Stimulated activated CD4-positive, alpha-beta T cell treated with anti-CD3 and anti-CD28 coated beads, Interleukin-1b, Interleukin-23, amount 100 ng/mL, for 24 hours (primary cell): ENCODE results near the gene NEO1.

ENCODE experiments used
- DNase-seq, 4 experiments: peaks; one replicate each; pipeline ENCODE4 v3.0.0-alpha.2; 2020; ENCODE audit warnings: low read depth in 4 of 4, low spot score in 1 of 4

Gene NEO1

GRCh38 chr15:73030122-73030679, 22.1 kb upstream of the NEO1 start:
- no peak for DNase-seq

DNA sequence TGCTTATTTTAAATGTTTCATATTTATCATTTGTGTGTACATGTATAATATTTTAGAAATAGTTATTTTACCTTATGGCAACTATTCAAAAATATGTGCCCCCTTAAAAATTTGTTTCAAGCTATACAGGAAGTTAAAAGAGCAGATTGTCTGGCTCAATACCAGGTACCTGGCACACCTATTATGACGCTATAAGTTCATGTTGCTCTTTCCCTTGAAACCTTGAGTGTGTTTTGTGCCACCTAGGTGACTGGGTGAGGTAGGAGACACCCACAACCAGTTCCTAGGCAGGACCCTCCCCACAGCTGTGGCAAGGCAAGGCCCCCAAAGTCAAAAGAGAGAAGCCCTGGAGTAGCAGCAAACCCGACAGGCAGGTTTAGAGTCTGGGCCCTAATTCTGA, 20.6 kb upstream of the NEO1 start:
- no peak for DNase-seq

DNA sequence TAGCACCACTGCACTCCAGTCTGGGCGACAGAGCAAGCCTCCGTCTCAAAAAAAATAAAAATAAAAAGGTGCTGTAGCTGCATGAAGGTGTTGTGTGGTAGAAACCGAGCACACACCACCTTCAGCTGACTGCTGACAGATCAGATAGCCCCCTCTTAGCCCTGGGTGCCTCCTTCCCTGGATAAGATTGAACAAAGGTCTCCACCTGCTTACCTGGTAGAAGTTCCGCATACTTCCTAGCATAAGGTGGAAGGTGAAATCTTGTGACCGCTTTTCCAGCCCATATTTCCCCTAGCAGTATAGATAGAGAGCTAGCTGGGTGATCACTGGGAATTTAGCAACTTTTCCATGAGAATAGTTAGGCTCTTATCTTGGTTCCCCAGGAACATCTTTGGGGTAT, 18.7 kb upstream of the NEO1 start:
- DNase-seq, result no peak

GRCh38 chr15:73034221-73034620, 18.0 kb upstream of the NEO1 start:
- no peak for DNase-seq

DNA sequence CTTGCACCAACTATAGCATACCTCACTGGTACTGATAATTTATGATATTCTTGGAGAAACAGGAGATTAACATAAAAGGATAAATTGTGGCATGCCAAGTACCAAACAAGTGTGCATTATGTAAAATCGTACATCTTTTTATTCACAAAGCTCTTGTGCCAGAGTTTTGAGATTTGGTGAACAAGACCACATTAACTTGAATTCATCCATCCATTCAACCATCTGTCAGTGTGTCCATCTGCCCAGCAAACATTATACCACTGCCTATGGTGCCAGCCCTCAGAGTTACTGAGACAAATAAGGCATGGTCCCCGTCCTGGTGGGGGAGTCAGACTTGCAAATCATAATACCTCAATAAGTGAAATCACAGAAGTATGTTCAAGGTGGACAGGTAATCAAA, 17.0 kb upstream of the NEO1 start:
- no peak for DNase-seq

DNA sequence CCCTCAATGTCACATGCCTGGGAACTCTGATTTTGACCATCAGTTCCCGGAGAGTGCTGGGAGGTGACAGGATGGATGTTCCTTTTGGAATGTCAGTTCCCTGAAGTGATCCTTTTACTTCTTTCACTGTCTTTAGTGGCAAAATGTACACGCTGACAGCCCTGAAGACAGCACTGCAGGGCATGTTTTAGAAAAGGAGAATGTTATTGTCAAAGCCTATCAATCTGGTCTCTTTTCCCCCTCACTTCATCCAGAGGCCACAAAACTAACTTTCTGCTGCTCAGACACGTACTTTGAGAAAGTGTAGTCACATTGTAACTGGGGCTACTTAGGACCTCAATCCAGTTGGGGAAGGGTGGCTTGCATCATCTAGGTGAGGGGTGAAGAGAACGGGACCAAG, 14.0 kb upstream of the NEO1 start:
- no peak for DNase-seq

- no peak for DNase-seq
Measured at GRCh38 chr15:73046073-73046472, 6.2 kb upstream of the NEO1 start.

GRCh38 chr15:73047882-73048281, 4.4 kb upstream of the NEO1 start:
- no peak for DNase-seq

- no peak for DNase-seq
Measured at GRCh38 chr15:73048624-73049295, 3.5 kb upstream of the NEO1 start.

GRCh38 chr15:73049564-73050215, 2.6 kb upstream of the NEO1 start:
- no peak for DNase-seq

DNA sequence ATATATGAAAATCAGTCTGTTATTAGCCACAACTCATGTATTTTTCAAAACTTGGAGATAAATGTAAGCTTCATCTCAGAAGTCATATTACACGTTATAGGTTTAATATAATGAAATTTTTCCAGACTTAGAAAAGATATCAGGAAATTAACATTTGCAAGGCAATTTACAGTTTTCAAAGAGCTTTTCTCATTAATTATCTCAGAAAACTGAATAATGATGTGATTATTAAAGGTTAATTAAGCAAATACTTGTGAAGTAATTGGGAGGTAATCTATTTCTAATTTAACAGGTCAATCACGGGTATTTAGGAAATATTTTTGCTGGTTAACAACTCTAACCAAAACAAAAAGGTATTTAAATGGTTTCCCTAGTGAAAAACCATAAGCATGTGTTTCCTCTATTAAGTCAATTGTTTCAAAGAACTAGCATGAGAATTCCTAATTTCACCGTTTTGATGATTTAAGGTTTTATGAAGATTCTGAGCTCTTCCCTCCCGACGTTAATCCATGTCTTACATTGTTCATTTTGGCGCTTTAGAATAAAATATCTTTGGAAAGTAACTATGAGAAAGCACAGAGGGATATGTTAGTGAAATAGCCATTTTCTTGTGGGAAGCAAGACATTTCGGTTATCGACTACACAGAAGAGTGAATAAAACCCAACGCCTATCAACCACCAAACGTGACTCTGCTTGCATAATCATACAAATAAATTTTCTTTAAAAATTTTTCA, 1.5 kb upstream of the NEO1 start:
- DNase-seq, result no peak

DNA sequence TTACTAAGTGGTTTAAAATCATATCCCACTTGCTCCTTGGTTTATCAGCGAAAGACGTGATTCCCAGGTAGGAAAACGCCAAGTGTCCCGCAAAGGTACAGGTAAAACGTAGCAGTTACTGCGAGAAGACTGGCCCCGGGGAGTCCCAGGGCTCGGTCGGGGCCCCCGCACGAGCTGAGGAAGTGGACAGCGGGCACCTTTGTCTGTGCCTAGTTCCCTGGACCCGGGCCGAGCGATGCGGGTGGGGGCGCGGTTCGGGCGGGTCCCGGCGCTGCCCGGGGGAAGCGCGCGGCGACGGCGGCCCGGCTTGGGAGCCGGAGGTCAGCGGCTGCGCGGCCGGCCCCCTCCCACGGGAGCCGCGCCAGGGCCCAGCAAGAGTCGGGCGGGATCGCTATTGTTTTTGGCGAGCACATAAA, 864 bp upstream of the NEO1 start:
- DNase-seq, result peak in 1 of 4 experiments; percentile 0

DNA sequence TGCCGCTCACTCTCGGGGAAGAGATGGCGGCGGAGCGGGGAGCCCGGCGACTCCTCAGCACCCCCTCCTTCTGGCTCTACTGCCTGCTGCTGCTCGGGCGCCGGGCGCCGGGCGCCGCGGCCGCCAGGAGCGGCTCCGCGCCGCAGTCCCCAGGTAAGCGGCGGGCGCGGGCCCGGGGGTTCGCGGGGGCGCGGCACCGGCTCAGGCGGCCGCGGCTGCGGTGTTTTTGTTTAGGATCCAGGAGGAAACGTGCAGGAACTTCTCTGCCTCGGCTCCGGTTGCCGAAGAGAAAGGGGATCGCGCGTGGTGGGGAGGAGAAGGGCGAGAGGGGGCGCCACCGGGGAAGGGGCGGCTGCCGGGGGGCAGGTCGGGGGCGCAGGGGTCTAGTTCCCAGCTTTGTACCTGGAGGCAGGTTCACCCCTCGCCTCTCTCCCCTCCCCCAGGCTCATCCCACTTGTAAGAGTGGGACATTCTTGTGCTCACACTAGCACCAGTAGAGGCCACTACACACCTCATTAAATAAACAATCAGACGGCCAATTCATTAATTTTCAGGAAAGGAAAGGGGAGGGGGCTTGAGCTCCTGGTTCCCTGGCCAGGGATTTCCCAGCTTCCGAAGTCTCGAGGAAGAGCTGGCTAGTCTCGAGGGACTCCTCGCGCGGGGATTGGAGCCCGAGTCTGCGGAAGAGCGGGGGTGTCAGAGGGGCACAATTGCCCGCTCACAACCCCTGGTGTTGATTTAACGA, 562 bp downstream of the NEO1 start:
- DNase-seq, result peak in 3 of 4 experiments; percentile 2 to 8 (median 7)

DNA sequence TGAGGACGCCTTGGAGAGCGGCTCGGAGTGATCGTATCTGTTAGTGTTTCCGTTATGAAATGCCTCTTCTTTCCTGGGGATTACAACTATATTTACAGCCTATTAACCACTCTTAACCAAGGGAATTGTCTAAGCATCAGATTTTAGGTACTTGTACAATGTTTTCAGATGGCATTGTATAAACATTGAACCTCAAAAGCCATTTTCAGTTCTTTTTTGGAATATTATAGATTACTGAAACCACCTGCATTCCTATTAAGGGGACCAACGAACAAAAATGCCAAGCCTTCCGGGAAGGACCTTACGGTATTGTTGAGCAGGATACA, 1.1 kb downstream of the NEO1 start:
- DNase-seq, result no peak

GRCh38 chr15:73054417-73054953, 2.2 kb downstream of the NEO1 start:
- no peak for DNase-seq

DNA sequence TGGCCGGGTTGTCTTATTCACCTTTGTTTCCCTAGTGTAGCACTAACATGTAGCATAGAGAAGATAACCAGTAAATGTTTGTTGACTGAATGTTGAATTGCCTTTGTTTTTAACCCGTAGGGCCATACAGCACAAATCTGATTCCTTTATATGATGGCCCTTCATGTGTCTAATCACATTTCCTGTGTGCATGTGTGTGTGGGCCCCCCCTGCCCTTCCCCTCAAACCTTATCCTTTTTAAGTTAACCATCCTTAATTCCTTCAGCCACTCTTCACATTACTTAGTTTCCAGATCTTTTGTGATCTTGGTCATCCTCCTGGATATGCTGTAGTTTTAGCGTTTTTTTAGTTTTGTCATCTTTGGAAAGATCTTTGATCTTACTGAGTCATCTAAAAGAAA, 4.2 kb downstream of the NEO1 start:
- no peak for DNase-seq

DNA sequence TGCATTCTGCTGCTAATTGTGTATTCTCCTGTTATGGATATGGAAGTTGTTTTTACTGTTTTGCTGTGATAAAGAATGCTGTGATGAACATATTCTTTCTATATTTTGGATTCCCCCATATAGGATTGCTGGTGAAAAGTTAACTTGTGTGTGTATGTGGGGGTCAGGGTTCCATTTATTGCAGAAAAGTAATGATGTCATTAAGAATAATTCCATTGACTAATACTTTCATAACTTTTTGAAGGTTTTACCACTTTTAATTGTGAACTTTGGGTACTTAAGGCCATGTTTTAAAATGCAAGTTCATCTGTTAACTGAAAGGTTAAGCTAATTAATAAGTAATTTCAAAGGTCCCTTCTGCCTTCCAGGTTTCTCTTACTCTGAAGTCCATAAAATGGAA, 6.2 kb downstream of the NEO1 start:
- no peak for DNase-seq

GRCh38 chr15:73065114-73065513, 12.9 kb downstream of the NEO1 start:
- DNase-seq, result no peak

- DNase-seq, result no peak
Measured at GRCh38 chr15:73069109-73069508, 16.8 kb downstream of the NEO1 start.

DNA sequence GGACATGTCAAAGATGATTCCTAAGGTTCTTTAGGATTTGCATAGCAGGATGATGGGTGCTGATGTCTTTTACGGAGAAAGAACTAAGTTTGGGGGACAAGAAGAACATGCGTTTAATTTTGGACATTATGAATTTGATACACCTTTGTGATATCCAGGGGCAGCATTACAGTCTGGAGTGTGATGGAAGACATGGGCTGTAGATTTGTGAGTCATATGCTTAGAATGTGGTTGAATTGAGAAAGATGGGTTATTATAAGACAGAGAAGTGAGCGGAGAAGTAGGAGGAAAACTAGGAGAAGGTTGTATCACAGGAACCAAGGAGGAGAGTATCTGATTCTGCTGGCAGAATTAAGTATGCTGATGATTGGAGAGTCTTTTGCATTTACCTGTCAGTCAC, 20.6 kb downstream of the NEO1 start:
- no peak for DNase-seq

GRCh38 chr15:73074241-73074640, 22.0 kb downstream of the NEO1 start:
- no peak for DNase-seq
